H9 (cell line): Measurements from ENCODE around the gene BICD2. TPM values are rescaled to one million over a fixed set of nuclear protein-coding genes. Genes with fewer than 3 reads are reported as not detected.

Experiments
- DNase-seq: peaks from one replicate; pipeline ENCODE4 v3.0.0-alpha.2; 2017
- H2AFZ ChIP-seq: one replicate; pipeline ENCODE4 v1.6.1; 2013; ENCODE audit warnings: mild to moderate bottlenecking, low read length, control low read depth, moderate library complexity
- H2AK5ac ChIP-seq: 2 replicates; pipeline ENCODE4 v1.6.1; 2013; ENCODE audit warnings: low read length, control low read depth, mixed read lengths; ENCODE audit not compliant: insufficient read length
- H2BK120ac ChIP-seq: one replicate; pipeline ENCODE4 v1.6.1; 2013; ENCODE audit warnings: low read depth, mild to moderate bottlenecking, low read length, control low read depth, inconsistent platforms; ENCODE audit not compliant: poor library complexity, severe bottlenecking
- H2BK12ac ChIP-seq: 2 replicates; pipeline ENCODE4 v1.6.1; 2013; ENCODE audit warnings: low read length, control low read depth, mixed read lengths, low read depth; ENCODE audit not compliant: insufficient read length
- H2BK15ac ChIP-seq: 2 replicates; pipeline ENCODE4 v1.6.1; 2013; ENCODE audit warnings: low read depth, low read length, control low read depth
- H2BK20ac ChIP-seq: one replicate; pipeline ENCODE4 v1.6.1; 2013; ENCODE audit warnings: low read depth, mild to moderate bottlenecking, low read length, control low read depth, inconsistent platforms; ENCODE audit not compliant: poor library complexity, severe bottlenecking
- H2BK5ac ChIP-seq: 2 replicates; pipeline ENCODE4 v1.6.1; 2013; ENCODE audit warnings: low read length, control low read depth, mixed read lengths; ENCODE audit not compliant: insufficient read length
- H3K14ac ChIP-seq: 2 replicates; pipeline ENCODE4 v1.6.1; 2013; ENCODE audit warnings: low read length, control low read depth; ENCODE audit not compliant: insufficient read depth
- H3K18ac ChIP-seq: 2 replicates; pipeline ENCODE4 v1.6.1; 2013; ENCODE audit warnings: low read depth, mild to moderate bottlenecking, mixed read lengths, low read length, control low read depth; ENCODE audit not compliant: insufficient read length
- H3K23ac ChIP-seq: 2 replicates; pipeline ENCODE4 v1.6.1; 2013; ENCODE audit warnings: low read length, control low read depth, mixed read lengths, low read depth; ENCODE audit not compliant: insufficient read length
- H3K23me2 ChIP-seq: 2 replicates; pipeline ENCODE4 v1.6.1; 2013; ENCODE audit warnings: low read depth, mild to moderate bottlenecking, mixed read lengths, low read length, control low read depth; ENCODE audit not compliant: insufficient read length, poor library complexity, severe bottlenecking
- H3K27ac ChIP-seq: 2 replicates; pipeline ENCODE4 v1.5.1; 2013; ENCODE audit warnings: low read length, control low read depth, mixed read lengths, low read depth; ENCODE audit not compliant: insufficient read length
- H3K27me3 ChIP-seq: 2 replicates; pipeline ENCODE4 v1.6.1; 2013; ENCODE audit warnings: low read length, control low read depth, inconsistent platforms; ENCODE audit not compliant: insufficient read depth
- H3K4ac ChIP-seq: 2 replicates; pipeline ENCODE4 v1.6.1; 2013; ENCODE audit warnings: low read depth, mild to moderate bottlenecking, control low read depth, inconsistent platforms, low read length, moderate library complexity
- H3K4me1 ChIP-seq: 2 replicates; pipeline ENCODE4 v1.6.1; 2013; ENCODE audit warnings: low read length, control low read depth, inconsistent platforms; ENCODE audit not compliant: insufficient read depth
- H3K4me2 ChIP-seq: 2 replicates; pipeline ENCODE4 v1.6.1; 2013; ENCODE audit warnings: low read length, control low read depth, mixed read lengths; ENCODE audit not compliant: insufficient read length, insufficient read depth
- H3K56ac ChIP-seq: 2 replicates; pipeline ENCODE4 v1.6.1; 2013; ENCODE audit warnings: low read depth, mild to moderate bottlenecking, mixed read lengths, low read length, control low read depth; ENCODE audit not compliant: insufficient read length
- H3K79me1 ChIP-seq: 2 replicates; pipeline ENCODE4 v1.6.1; 2013; ENCODE audit warnings: low read depth, mild to moderate bottlenecking, moderate library complexity, low read length, control low read depth, inconsistent platforms; ENCODE audit not compliant: insufficient read depth, poor library complexity, severe bottlenecking
- H3K79me2 ChIP-seq: 2 replicates; pipeline ENCODE4 v1.6.1; 2013; ENCODE audit warnings: low read length, control low read depth, inconsistent platforms; ENCODE audit not compliant: insufficient read depth
- H3K9ac ChIP-seq: 2 replicates; pipeline ENCODE4 v1.6.1; 2013; ENCODE audit warnings: low read length, control low read depth, mixed read lengths; ENCODE audit not compliant: insufficient read length; ENCODE audit errors: extremely low read depth
- H3K9me3 ChIP-seq: one replicate; pipeline ENCODE4 v1.6.1; 2013; ENCODE audit warnings: low read depth, low read length, inconsistent platforms; ENCODE audit not compliant: control insufficient read depth
- H3T11ph ChIP-seq: one replicate; pipeline ENCODE4 v1.6.1; 2013; ENCODE audit warnings: mild to moderate bottlenecking, low read length, control low read depth, inconsistent platforms
- H4K20me1 ChIP-seq: one replicate; pipeline ENCODE4 v1.6.1; 2013; ENCODE audit not compliant: control insufficient read depth, insufficient read length, insufficient read depth
- H4K5ac ChIP-seq: 2 replicates; pipeline ENCODE4 v1.6.1; 2013; ENCODE audit warnings: low read depth, mild to moderate bottlenecking, mixed read lengths, low read length, control low read depth; ENCODE audit not compliant: insufficient read length
- H4K8ac ChIP-seq: replicated peaks from 2 replicates; pipeline ENCODE4 v1.6.1; 2013; ENCODE audit warnings: low read length, control low read depth, mixed read lengths, low read depth; ENCODE audit not compliant: insufficient read length
- H4K91ac ChIP-seq: 2 replicates; pipeline ENCODE4 v1.6.1; 2013; ENCODE audit warnings: low read depth, mild to moderate bottlenecking, moderate library complexity, mixed read lengths, low read length, control low read depth; ENCODE audit not compliant: insufficient read length
- H3K27ac Mint-ChIP-seq, 3 experiments: 2 replicates in 2 of 3; 3 replicates in 1 of 3; pipeline ENCODE4 v1.8.0; 2020 to 2021; ENCODE audit warnings: mixed read lengths in 3 of 3, mild to moderate bottlenecking in 1 of 3, moderate library complexity in 1 of 3
- H3K27me3 Mint-ChIP-seq: 2 replicates; pipeline ENCODE4 v1.8.0; 2021; ENCODE audit warnings: low read depth, mild to moderate bottlenecking, moderate library complexity, mixed read lengths
- H3K36me3 Mint-ChIP-seq, 3 experiments: 2 replicates in 2 of 3; 3 replicates in 1 of 3; pipeline ENCODE4 v1.8.0; 2020 to 2021; ENCODE audit warnings: low read depth in 3 of 3, mixed read lengths in 3 of 3; ENCODE audit not compliant: insufficient read depth in 1 of 3
- H3K4me1 Mint-ChIP-seq, 2 experiments: 2 replicates each; pipeline ENCODE4 v1.8.0; 2020; ENCODE audit warnings: mixed read lengths in 2 of 2
- H3K4me3 Mint-ChIP-seq, 2 experiments: 2 replicates in 1 of 2; 3 replicates in 1 of 2; pipeline ENCODE4 v1.8.0; 2020 to 2021; ENCODE audit warnings: mild to moderate bottlenecking in 2 of 2, mixed read lengths in 2 of 2, moderate library complexity in 1 of 2
- H3K9me3 Mint-ChIP-seq, 2 experiments: 2 replicates in 1 of 2; 3 replicates in 1 of 2; pipeline ENCODE4 v1.8.0; 2020; ENCODE audit warnings: mild to moderate bottlenecking in 2 of 2, mixed read lengths in 2 of 2, moderate library complexity in 1 of 2
- CTCF ChIP-seq: fragments of 200-600 bp; sonication (generic); conservative IDR thresholded peaks from 3 replicates; pipeline ENCODE4 v1.8.0; 2021; ENCODE audit warnings: antibody characterized with exemption, mild to moderate bottlenecking
- WGBS: extraction: QIAGEN DNeasy Blood & Tissue Kit; methylation state at CpG from one replicate; pipeline ENCODE4 v1.1.7; 2013; ENCODE audit warnings: missing lambda C conversion rate, low lambda C conversion rate, mixed read lengths; ENCODE audit not compliant: insufficient read length; ENCODE audit errors: extremely low coverage; 5-methylcytosine and 5-hydroxymethylcytosine counted together
- total RNA-seq: library from RNA; stranded (reverse); gene quantifications from 2 replicates; pipeline ENCODE4 v1.2.1, GENCODE V29; 2021

BICD2 gene
- total RNA-seq, 1 experiment from 2014 or later = 22.3 TPM

GRCh38 chr9:92706218-92706940 lies 58.3 kb downstream of the BICD2 start:
- H3K4me2 ChIP-seq = no peak overlapping the region
- H3K9me3 Mint-ChIP-seq = no peaks in the 10 kb centered on the region
- TF ChIP-seq CTCF = peak; percentile 85
- no peak overlapping the region for H3K18ac ChIP-seq
- no peaks in the 10 kb centered on the region for H3K79me1 ChIP-seq
- no peak overlapping the region for H3K14ac ChIP-seq
- no peak overlapping the region; a peak in 1 of 7 replicates for H3K27ac Mint-ChIP-seq
- no peak overlapping the region for H3K4me3 Mint-ChIP-seq
- no peak overlapping the region for H2BK120ac ChIP-seq
- no peak overlapping the region for H4K8ac ChIP-seq
- no peak overlapping the region for H2AK5ac ChIP-seq
- H3K56ac ChIP-seq = no peak overlapping the region
- H3K27me3 ChIP-seq = no peaks in the 10 kb centered on the region
- H3K23me2 ChIP-seq = no peaks in the 10 kb centered on the region
- WGBS = no CpG with 5 or more reads among the region's 3 CpGs
- no peak overlapping the region for H3K9ac ChIP-seq
- no peaks in the 10 kb centered on the region for H3K4me1 ChIP-seq
- no peak overlapping the region for H4K5ac ChIP-seq
- no peak overlapping the region for H3K23ac ChIP-seq
- H3K36me3 Mint-ChIP-seq = peaks cover 3 to 9% (median 5%) of the 10 kb centered on the region in 3 experiments; a peak in 3 of 7 replicates
- H4K20me1 ChIP-seq = no peaks in the 10 kb centered on the region
- H2BK20ac ChIP-seq = no peak overlapping the region
- H3T11ph ChIP-seq = no peak overlapping the region
- H2BK5ac ChIP-seq = no peak overlapping the region
- no peak overlapping the region for H2AFZ ChIP-seq
- DNase-seq = peak; percentile 79
- H3K27ac ChIP-seq = no peak overlapping the region
- no peaks in the 10 kb centered on the region for H3K4me1 Mint-ChIP-seq
- H3K27me3 Mint-ChIP-seq = no peaks in the 10 kb centered on the region; the same call in 1 of the 2 replicates
- H2BK15ac ChIP-seq = no peak overlapping the region
- no peak overlapping the region for H4K91ac ChIP-seq
- H2BK12ac ChIP-seq = no peak overlapping the region
- no peaks in the 10 kb centered on the region for H3K79me2 ChIP-seq
- no peak overlapping the region for H3K4ac ChIP-seq
- no peaks in the 10 kb centered on the region for H3K9me3 ChIP-seq
